Neural progenitor cell (in vitro differentiated cells): Measurements from ENCODE around the gene IGLON5.

ENCODE experiments used
- EZH2 ChIP-seq: fragments of 200-600 bp; sonication (generic); IDR thresholded peaks from 2 replicates; pipeline ENCODE4 v1.6.1; 2017; ENCODE audit warnings: antibody characterized with exemption, mild to moderate bottlenecking, moderate library complexity
- TF ChIP-seq, protein P1 (sequence below): fragments of 200-600 bp; sonication (generic); IDR thresholded peaks from 2 replicates; pipeline ENCODE4 v1.5.1; 2017; ENCODE audit warnings: antibody characterized with exemption, mild to moderate bottlenecking

GRCh38 chr19:51305479-51305878 lies 6.0 kb upstream of the IGLON5 start:
- TF ChIP-seq, protein P1, sequence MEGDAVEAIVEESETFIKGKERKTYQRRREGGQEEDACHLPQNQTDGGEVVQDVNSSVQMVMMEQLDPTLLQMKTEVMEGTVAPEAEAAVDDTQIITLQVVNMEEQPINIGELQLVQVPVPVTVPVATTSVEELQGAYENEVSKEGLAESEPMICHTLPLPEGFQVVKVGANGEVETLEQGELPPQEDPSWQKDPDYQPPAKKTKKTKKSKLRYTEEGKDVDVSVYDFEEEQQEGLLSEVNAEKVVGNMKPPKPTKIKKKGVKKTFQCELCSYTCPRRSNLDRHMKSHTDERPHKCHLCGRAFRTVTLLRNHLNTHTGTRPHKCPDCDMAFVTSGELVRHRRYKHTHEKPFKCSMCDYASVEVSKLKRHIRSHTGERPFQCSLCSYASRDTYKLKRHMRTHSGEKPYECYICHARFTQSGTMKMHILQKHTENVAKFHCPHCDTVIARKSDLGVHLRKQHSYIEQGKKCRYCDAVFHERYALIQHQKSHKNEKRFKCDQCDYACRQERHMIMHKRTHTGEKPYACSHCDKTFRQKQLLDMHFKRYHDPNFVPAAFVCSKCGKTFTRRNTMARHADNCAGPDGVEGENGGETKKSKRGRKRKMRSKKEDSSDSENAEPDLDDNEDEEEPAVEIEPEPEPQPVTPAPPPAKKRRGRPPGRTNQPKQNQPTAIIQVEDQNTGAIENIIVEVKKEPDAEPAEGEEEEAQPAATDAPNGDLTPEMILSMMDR = no peak
- TF ChIP-seq EZH2 = no peak
